ENCODE measurements around the gene SKA2.
"Not testable (repeated sequence)": the region's sequence is repeated elsewhere in the genome, so short reads cannot be mapped to it uniquely, and the experiment has no call there.

The SKA2 gene

DNA sequence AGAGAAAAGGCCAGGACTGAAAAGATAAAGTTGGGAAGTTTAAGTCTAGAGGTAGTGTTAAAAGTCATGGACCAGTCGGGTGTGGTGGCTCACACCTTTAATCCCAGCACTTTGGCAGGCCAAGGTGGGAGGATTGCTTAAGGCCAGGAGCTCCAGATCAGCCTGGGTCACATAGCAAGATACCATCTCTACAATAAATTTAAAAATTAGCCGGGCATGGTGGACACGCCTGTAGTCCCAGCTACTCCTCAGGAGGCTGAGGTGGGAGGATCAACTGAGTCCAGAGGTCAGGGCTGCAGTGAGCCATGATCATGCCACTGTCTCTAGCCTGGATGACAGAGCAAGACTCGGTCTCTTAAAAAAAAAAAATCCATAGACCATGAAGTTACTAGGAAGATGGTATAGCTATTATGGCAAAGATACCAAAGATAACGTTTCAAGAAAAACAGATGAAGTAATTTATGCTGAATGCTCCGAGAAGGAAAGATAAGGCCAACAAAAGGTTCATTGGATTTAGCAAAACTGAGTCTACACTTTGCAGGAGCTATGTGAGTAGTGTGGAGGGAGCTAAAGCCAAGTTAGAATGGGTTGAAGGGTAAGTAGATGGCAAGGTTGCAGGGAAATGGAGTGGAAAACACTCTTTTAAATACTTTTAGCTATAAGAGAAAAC lies 60.0 kb downstream of the SKA2 start:
- DNase-seq (ENCODE audit: low read depth), result no peak

DNA sequence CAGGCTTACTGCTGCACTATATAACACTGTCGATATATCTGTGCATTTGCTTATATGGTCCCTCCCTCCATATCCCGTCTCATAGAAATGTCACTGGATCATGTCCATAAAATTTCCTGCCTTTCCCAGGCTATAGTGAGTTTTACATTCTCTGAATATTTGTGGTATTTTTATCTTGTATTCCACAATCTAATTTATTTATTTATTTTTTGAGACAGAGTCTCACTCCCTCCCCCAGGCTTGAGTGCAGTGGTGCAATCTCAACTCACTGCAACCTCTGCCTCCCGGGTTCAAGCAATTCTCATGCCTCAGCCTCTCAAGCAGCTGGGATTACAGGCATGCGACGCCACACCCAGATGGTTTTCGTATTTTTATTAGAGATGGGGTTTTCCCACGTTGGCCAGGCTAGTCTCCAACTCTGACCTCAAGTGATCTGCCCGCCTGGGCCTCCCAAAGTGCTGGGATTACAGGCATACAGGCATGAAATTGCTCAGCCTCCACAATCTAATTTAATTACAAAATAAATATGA lies 61.2 kb downstream of the SKA2 start:
- no peak for DNase-seq (ENCODE audit: low read depth)

DNA sequence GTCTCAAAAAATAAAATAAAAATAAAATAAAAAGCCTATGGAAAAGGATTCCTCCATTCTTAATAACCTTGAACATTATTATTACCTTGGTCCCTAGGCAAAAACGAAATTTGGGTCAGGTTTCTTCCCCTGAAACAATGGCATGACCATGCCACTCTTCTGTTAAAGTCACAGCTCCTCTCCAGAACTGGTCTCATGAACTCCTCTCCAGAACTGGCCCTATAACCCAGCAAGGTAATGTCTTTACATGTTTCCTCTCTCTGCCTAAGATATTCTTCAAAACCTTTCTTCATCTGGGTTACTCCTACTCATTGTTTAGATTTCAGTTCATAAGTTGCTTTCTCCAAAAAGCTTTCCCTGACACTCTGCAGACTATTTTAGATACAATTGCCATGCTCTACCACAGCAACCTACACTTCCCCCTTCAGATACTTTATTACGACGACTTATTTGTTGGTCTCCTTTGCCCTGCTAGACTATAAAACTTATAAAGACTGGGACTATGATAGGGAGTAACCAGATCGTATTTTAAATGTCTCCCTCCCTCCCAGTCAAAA lies 61.8 kb downstream of the SKA2 start:
- DNase-seq (ENCODE audit: low read depth), result no peak

GRCh38 chr17:59090593-59090992 lies 64.4 kb downstream of the SKA2 start:
- DNase-seq (ENCODE audit: low read depth), result not testable (repeated sequence)

DNA sequence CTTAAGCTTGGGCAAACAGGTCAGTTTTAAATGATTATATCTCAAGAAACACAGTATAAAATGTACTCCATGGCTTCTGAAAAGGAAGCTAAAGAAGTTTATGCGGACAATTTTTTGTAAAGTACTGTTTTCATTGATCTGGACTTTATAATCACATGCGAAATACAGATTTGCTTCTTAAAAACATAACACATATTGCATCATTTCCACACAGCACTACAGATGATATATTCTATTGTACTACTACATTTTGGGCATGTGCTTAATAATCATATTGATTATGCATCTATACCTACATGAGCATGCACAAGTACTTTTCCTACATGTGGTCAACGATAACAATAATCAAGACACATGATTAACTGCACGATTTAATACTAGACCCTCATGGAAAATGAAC lies 70.8 kb downstream of the SKA2 start:
- no peak for DNase-seq (ENCODE audit: low read depth)

- no peak for DNase-seq (ENCODE audit: low read depth)
These were observed 80.5 kb downstream of the SKA2 start for GRCh38 chr17:59074494-59074893.

DNA sequence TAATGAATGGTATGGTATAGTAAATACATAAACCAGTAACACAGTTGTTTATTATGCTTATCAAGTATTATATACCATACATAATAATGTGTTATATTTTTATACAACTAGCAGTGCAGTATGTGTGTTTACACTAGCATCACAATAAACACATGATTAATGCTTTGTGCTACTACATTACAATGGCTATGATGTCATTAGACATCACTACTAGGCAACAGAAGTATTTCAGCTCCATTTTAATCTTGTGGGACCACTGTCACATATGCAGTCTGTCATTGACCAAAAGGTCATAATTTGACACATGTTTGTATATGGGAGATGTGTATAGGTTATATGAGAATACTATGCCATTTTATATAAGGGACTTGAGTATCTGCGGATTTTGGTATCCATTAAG lies 81.0 kb downstream of the SKA2 start:
- DNase-seq (ENCODE audit: low read depth), result no peak

DNA sequence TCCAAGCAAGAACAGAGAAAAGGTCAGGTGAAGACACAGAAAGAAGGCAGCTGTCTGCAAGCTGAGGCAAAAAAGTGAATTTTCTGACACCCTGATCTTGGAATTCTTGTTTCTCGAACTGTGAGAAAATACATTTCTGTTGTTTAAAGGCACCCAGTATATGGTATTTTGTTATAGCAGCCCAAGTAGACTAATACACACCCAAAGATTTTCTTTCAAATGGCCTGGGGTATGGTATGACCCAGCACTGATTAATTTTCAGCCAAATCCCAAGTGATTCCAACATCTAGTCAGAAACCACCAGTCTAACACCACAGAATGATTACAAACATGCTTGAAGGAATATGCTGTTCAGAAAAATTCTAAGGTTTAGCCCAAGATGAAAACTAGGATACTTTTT lies 85.1 kb downstream of the SKA2 start:
- no peak for DNase-seq (ENCODE audit: low read depth)

DNA sequence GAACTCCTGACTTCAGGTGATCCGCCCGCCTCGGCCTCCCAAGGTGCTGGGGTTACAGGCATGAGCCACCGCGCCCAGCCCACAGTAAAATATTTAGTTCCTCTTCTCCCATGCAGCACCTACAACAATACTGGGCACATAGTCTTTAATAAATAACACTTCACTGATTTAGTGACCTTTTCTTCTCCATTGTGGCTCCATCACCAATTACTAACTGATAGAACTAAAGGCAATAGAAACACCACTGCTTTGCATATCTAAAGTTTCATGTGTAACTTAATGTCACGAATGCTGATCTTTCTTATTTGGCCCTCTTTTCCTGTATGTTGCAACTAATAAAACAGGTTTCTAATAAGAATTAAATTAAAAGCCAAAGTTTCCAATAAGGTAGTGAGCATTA lies 87.2 kb downstream of the SKA2 start:
- no peak for DNase-seq (ENCODE audit: low read depth)

GRCh38 chr17:59067340-59067739 lies 87.6 kb downstream of the SKA2 start:
- no peak for DNase-seq (ENCODE audit: low read depth)

DNA sequence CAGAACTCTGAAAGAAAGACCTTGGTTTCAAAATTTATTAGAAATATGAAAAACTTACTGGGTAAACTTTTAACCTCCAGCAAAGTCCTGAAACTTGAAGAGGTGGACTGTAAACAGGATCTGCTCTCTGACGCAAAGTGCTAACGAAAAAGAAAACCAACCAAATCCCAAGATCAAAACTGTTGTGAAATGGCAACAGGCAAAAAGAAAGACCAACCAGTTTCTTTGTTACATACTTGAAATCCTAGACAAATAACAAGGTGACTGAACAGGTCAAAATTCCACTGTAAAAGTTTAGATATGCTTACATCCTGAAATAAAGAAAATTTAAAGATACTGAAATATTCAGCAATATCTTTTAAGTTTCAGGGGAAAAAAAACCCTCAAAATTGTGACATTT lies 92.5 kb downstream of the SKA2 start:
- no peak for DNase-seq (ENCODE audit: low read depth)

Data from activated T-helper 9 cell treated with anti-CD3 and anti-CD28 coated beads, Interleukin-2, amount 50 U/mL, for 16 hours (primary cell).